Loucy (cell line): ENCODE measurements around the gene SDF2L1.

Source experiments
- CTCF ChIP-seq: fragments of 200-600 bp; sonication (generic); conservative IDR thresholded peaks from 2 replicates; pipeline ENCODE4 v1.5.1; 2014; ENCODE audit warnings: mild to moderate bottlenecking, antibody characterized with exemption, low read length
- EZH2phosphoT487 ChIP-seq: fragments of 200-600 bp; IDR thresholded peaks from 2 replicates; pipeline ENCODE4 v1.6.1; 2018; ENCODE audit warnings: antibody characterized with exemption, mild to moderate bottlenecking, moderate library complexity, borderline replicate concordance

GRCh38 chr22:21661991-21662390 lies 19.9 kb downstream of the SDF2L1 start:
- TF ChIP-seq CTCF = no peak
- TF ChIP-seq EZH2phosphoT487 = no peak
